ENCODE data around the gene CLUH.

Gene CLUH

GRCh38 chr17:2691069-2691871 lies 20.3 kb downstream of the CLUH start:
- H3K4me3 ChIP-seq = no peak overlapping the region
- no peak overlapping the region for H3K27ac ChIP-seq
- no peak for TF ChIP-seq CTCF (IDR thresholded peaks at IDR 0.05)
- peak; percentile 62 for DNase-seq (ENCODE audit: low spot score)

GRCh38 chr17:2690165-2691068 lies 21.1 kb downstream of the CLUH start:
- no peak for DNase-seq (ENCODE audit: low spot score)
- no peak overlapping the region for H3K4me3 ChIP-seq
- TF ChIP-seq CTCF (IDR thresholded peaks at IDR 0.05) = no peak
- H3K27ac ChIP-seq = no peak overlapping the region

GRCh38 chr17:2689411-2690164 lies 22.0 kb downstream of the CLUH start:
- Histone ChIP-seq H3K27ac (no peak overlapping the region), H3K4me3 (no peak overlapping the region)
- TF ChIP-seq CTCF (IDR thresholded peaks at IDR 0.05) = no peak
- DNase-seq (ENCODE audit: low spot score) = peak; percentile 71

- H3K4me3 ChIP-seq = no peak overlapping the region
- H3K27ac ChIP-seq = no peak overlapping the region
- no peak for TF ChIP-seq CTCF (IDR thresholded peaks at IDR 0.05)
- peak; percentile 73 for DNase-seq (ENCODE audit: low spot score)
Measured at GRCh38 chr17:2688351-2689342, 22.9 kb downstream of the CLUH start.

- TF ChIP-seq CTCF (IDR thresholded peaks at IDR 0.05) = no peak
- Histone ChIP-seq H3K27ac (peak overlapping the region in 1 of 2 donors; percentile 51), H3K4me3 (no peak overlapping the region)
- DNase-seq (ENCODE audit: low spot score) = no peak
Measured at GRCh38 chr17:2687074-2687418, 24.5 kb downstream of the CLUH start.

- DNase-seq (ENCODE audit: low spot score) = no peak
- H3K4me3 ChIP-seq = no peak overlapping the region
- TF ChIP-seq CTCF (IDR thresholded peaks at IDR 0.05) = no peak
- H3K27ac ChIP-seq = no peak overlapping the region
Measured at GRCh38 chr17:2685696-2686095, 25.9 kb downstream of the CLUH start.

Data from coronary artery (tissue), 2 donors.